BE2C (cell line): ENCODE data around the gene NCBP3.

Experiments
- DNase-seq: peaks from one replicate; pipeline ENCODE4 v3.0.0-alpha.2; 2020
- H3K27me3 ChIP-seq: fragments of 250-450 bp; sonication (Bioruptor Pico); 2 replicates; pipeline ENCODE4 v1.5.1; 2020; ENCODE audit warnings: mild to moderate bottlenecking
- H3K36me3 ChIP-seq: fragments of 250-450 bp; sonication (Bioruptor Pico); 2 replicates; pipeline ENCODE4 v1.5.1; 2020; ENCODE audit warnings: mild to moderate bottlenecking
- H3K4me1 ChIP-seq: fragments of 250-450 bp; sonication (Bioruptor Pico); 2 replicates; pipeline ENCODE4 v1.5.1; 2020
- H3K4me3 ChIP-seq: 2 replicates; pipeline ENCODE4 v1.5.1; 2011; ENCODE audit warnings: low read depth, low read length
- H3K9me3 ChIP-seq: fragments of 250-450 bp; sonication (Bioruptor Pico); 2 replicates; pipeline ENCODE4 v1.5.1; 2020
- TF ChIP-seq, protein P1 (sequence below): IDR thresholded peaks from 2 replicates; pipeline ENCODE4 v1.5.1; 2012; ENCODE audit warnings: mild to moderate bottlenecking, low read depth, low read length

Gene NCBP3

DNA sequence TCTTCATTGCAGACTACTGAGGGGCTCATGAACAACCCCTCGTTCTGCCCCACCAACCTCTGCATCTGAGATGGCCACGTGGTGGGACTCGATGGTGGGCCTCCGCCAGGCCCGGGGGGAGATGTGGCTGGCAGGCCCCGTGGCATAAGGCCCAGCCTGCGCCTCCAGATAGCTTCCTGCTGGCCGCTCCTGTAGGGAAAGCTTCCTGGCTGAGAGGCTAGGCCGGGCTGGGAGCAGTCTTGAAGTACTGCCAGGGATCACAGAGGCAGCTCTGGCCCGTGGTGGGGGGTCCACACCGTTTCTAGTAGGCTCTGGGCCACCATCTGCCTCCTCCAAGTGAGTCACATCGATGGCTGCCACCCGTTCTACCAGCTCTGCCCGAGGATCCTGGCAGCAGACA lies 39.2 kb upstream of the NCBP3 start:
- DNase-seq = no peak
- H3K36me3 ChIP-seq = peaks cover 36% of the 10 kb centered on the region
- H3K27me3 ChIP-seq = no peaks in the 10 kb centered on the region
- no peaks in the 10 kb centered on the region for H3K9me3 ChIP-seq
- peaks cover 20% of the 10 kb centered on the region for H3K4me1 ChIP-seq
- TF ChIP-seq, protein P1, sequence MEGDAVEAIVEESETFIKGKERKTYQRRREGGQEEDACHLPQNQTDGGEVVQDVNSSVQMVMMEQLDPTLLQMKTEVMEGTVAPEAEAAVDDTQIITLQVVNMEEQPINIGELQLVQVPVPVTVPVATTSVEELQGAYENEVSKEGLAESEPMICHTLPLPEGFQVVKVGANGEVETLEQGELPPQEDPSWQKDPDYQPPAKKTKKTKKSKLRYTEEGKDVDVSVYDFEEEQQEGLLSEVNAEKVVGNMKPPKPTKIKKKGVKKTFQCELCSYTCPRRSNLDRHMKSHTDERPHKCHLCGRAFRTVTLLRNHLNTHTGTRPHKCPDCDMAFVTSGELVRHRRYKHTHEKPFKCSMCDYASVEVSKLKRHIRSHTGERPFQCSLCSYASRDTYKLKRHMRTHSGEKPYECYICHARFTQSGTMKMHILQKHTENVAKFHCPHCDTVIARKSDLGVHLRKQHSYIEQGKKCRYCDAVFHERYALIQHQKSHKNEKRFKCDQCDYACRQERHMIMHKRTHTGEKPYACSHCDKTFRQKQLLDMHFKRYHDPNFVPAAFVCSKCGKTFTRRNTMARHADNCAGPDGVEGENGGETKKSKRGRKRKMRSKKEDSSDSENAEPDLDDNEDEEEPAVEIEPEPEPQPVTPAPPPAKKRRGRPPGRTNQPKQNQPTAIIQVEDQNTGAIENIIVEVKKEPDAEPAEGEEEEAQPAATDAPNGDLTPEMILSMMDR = no peak
- no peak overlapping the region for H3K4me3 ChIP-seq

DNA sequence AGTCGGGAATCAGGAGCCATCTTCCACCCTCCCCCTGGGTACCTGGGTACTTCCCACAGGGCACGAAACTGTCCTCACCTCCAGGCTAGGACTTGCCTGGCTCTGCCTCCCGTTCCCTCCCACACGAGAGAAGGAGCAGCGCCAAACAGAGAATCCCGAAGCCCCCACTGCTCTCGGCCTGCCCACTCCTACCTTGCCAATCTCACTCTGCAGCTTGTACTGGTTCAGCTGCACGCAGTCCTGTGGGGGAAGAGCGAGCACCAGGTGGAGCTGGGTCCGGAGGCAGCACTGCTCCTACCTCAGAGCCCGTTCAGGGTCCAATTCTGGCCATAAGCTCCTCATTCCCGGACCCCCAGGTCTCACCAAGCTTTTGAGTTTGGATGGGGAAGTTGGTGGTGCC lies 38.1 kb upstream of the NCBP3 start:
- peaks cover 36% of the 10 kb centered on the region for H3K36me3 ChIP-seq
- TF ChIP-seq, protein P1 = no peak
- no peak overlapping the region for H3K4me3 ChIP-seq
- peaks cover 21% of the 10 kb centered on the region for H3K4me1 ChIP-seq
- DNase-seq = no peak
- H3K9me3 ChIP-seq = no peaks in the 10 kb centered on the region
- H3K27me3 ChIP-seq = no peaks in the 10 kb centered on the region

GRCh38 chr17:3882276-3882675 lies 36.2 kb upstream of the NCBP3 start:
- DNase-seq = no peak
- Histone ChIP-seq H3K36me3 (peaks cover 46% of the 10 kb centered on the region), H3K4me1 (peaks cover 8% of the 10 kb centered on the region), H3K9me3 (no peaks in the 10 kb centered on the region), H3K27me3 (no peaks in the 10 kb centered on the region), H3K4me3 (no peak overlapping the region)
- TF ChIP-seq, protein P1 = no peak

DNA sequence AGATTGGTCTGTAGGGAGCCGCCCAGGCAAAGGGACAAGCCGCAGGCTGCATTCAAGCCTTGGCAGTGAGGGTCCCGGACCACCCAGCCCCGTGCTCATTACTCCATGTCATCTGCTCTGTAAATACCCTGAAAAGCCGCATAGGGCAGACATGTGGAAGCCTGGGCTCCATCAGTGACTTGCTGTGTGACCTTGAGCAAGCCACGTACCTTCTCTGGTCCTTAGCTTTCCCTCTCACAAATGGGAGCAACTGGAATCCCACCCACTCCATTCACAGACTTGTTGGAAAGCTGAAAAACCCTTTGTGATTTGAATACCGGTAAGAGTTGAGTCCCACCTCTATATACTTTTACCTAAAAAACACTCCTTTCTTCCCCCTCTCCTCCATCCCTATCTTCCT lies 34.9 kb upstream of the NCBP3 start:
- Histone ChIP-seq H3K4me3 (no peak overlapping the region), H3K27me3 (no peaks in the 10 kb centered on the region), H3K4me1 (peaks cover 8% of the 10 kb centered on the region), H3K9me3 (no peaks in the 10 kb centered on the region), H3K36me3 (peaks cover 54% of the 10 kb centered on the region)
- TF ChIP-seq, protein P1 = no peak
- no peak for DNase-seq

DNA sequence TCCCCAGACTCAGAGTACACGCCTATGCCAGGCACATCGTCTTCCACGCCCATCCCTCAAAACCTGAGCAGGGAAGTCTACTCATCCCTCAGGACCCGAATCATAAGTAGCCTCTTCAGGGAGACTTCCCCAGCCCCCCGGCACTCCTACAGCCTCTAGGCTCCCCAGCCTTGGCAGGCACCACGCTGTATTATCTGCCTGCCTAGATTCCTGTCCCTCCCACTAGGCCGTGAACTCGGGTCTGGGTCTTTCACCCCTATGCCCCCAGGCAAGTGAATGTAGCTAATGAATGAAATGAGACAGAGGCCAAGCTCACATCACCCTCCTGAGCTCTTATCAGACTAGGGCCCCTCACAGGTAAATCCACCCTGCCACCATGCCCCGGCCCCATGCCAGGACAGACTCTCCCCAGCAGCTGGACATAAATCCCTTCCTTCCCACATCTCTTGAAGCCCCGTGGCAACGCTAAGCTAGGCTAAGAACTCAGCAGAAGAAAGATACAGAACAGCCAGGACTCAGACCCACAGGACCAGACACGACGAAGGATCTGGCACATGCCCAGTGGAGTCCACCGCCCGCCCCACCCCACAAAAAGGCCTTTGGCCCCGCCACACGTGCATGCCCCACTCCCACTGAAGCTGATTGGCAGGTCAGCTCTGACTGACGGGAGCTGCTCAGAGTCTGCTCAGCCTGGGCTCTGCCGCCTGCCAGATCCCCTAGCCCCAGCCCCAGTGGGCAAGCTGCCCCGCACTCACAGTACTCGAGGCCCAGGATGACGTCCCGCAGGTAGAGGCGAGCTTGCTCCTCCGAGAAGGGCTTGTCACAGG lies 33.8 kb upstream of the NCBP3 start:
- no peak overlapping the region for H3K4me3 ChIP-seq
- TF ChIP-seq, protein P1 = no peak
- peaks cover 52% of the 10 kb centered on the region for H3K36me3 ChIP-seq
- H3K9me3 ChIP-seq = no peaks in the 10 kb centered on the region
- no peaks in the 10 kb centered on the region for H3K27me3 ChIP-seq
- peak; percentile 74 for DNase-seq
- peaks cover 8% of the 10 kb centered on the region for H3K4me1 ChIP-seq

DNA sequence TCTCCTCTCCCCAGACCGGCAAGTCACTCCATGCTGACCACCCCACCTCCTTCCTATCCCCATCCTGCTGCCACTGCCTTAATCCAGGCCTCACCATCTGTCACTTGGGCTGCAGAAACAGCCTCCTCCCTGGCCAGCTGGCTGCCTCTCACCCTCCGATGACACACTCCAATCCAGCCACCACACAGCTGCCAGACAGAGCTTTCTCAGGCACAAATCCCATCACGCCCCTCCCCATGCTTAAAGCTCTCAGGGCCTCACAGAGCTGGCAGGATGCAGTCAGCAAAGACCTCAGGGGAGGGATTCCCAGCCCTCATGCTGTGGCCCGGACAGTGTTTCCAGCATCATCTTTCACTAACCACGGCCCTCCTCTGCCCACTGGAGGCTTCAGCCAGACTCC lies 33.1 kb upstream of the NCBP3 start:
- Histone ChIP-seq H3K36me3 (peaks cover 45% of the 10 kb centered on the region), H3K4me3 (no peak overlapping the region), H3K9me3 (no peaks in the 10 kb centered on the region), H3K4me1 (peaks cover 8% of the 10 kb centered on the region), H3K27me3 (no peaks in the 10 kb centered on the region)
- DNase-seq = peak; percentile 78
- TF ChIP-seq, protein P1 = no peak
